H7 (cell line): Measurements from ENCODE around the gene SHMT1. TPM values are rescaled to one million over a fixed set of nuclear protein-coding genes. Genes with fewer than 3 reads are reported as not detected.
A peak's percentile ranks its signal among the peaks of the same experiment; 100 is the strongest.

ENCODE experiments used
- DNase-seq: peaks from one replicate; pipeline ENCODE4 v3.0.0; 2012
- H3K27me3 ChIP-seq: 2 replicates; pipeline ENCODE4 v1.6.0; 2011; ENCODE audit warnings: mild to moderate bottlenecking, low read length; ENCODE audit not compliant: control insufficient read depth, insufficient read depth
- H3K36me3 ChIP-seq: replicated peaks from 2 replicates; pipeline ENCODE4 v1.5.1; 2011; ENCODE audit warnings: low read length; ENCODE audit not compliant: control insufficient read depth, insufficient read depth
- H3K4me3 ChIP-seq: 2 replicates; pipeline ENCODE4 v1.5.1; 2011; ENCODE audit warnings: low read depth, mild to moderate bottlenecking, control low read depth, low read length, moderate library complexity; ENCODE audit not compliant: insufficient read depth
- total RNA-seq: library from RNA; depleted of rRNA; stranded (reverse); fragments of >200 nt; shearing (Covaris generic); gene quantifications from 2 replicates; pipeline ENCODE4 v1.2.3, GENCODE V29; 2014

The SHMT1 gene
- total RNA-seq, 1 experiment from 2014 or later: 85.7 TPM

GRCh38 chr17:18324140-18325050, 39.0 kb downstream of the SHMT1 start:
- Histone ChIP-seq H3K36me3 (peaks cover 16% of the 10 kb centered on the region), H3K4me3 (no peak overlapping the region), H3K27me3 (no peaks in the 10 kb centered on the region)
- DNase-seq: peak; percentile 53

DNA sequence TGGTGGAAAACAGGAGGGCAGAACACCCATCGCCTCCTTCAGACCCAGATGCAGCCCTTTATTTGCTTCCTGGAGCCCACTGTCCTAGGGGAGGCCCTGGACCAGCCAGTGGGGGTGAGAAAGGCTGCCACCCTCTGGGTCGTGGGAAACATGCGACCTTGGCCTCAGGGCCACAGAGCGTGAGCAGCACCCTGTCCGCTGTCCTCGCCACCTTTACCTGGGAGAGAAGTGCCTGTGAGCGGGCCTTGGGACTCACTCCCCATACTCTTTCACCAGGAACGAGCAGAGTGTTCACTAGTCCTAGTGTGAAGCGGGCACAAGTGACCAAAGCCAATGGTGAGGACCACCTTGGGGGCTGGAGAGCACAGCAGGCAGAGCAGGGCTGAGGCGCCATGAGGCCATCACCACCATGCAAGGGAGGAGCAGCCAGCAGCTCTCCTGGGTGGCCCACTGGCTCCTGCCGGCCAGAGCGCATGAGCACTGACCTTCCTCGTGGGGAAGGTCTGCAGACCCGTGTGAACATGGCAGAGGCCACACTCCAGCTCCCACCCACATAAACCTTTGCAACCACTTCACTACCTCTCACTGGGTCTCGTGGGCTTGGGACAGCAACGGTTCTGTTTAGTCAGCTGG, 39.7 kb downstream of the SHMT1 start:
- peak; percentile 35 for DNase-seq
- Histone ChIP-seq H3K27me3 (no peaks in the 10 kb centered on the region), H3K4me3 (no peak overlapping the region), H3K36me3 (peaks cover 14% of the 10 kb centered on the region)

GRCh38 chr17:18323007-18323406, 40.3 kb downstream of the SHMT1 start:
- Histone ChIP-seq H3K4me3 (no peak overlapping the region), H3K36me3 (peaks cover 13% of the 10 kb centered on the region), H3K27me3 (no peaks in the 10 kb centered on the region)
- peak; percentile 42 for DNase-seq

- no peak overlapping the region for H3K4me3 ChIP-seq
- H3K36me3 ChIP-seq: peaks cover 14% of the 10 kb centered on the region
- DNase-seq: no peak
- no peaks in the 10 kb centered on the region for H3K27me3 ChIP-seq
Observed at GRCh38 chr17:18322522-18322921, 40.8 kb downstream of the SHMT1 start.

- no peaks in the 10 kb centered on the region for H3K27me3 ChIP-seq
- H3K4me3 ChIP-seq: no peak overlapping the region
- DNase-seq: peak; percentile 70
- peaks cover 17% of the 10 kb centered on the region for H3K36me3 ChIP-seq
Observed at GRCh38 chr17:18321309-18321708, 42.0 kb downstream of the SHMT1 start.

DNA sequence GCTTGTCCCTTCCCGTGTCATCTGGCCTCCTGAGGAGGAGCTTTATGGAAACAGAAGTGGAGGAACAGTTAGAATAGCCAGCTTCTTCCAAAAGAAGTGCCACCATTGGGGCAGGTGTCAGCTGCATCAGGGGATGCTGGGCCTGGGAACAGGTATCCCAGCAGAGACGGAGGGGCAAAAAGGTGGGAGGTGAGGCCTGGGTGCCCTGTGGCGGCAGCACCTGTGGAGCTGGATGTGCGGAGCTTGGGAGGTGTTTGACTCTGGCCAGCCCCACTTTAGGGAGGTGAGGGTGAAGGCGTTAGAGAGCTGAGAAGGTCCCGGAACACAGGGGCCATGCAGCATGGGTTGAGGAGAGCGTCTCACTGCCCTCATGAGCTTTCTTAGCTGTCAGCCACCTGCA, 43.0 kb downstream of the SHMT1 start:
- no peak overlapping the region for H3K4me3 ChIP-seq
- peaks cover 17% of the 10 kb centered on the region for H3K36me3 ChIP-seq
- H3K27me3 ChIP-seq: no peaks in the 10 kb centered on the region

DNA sequence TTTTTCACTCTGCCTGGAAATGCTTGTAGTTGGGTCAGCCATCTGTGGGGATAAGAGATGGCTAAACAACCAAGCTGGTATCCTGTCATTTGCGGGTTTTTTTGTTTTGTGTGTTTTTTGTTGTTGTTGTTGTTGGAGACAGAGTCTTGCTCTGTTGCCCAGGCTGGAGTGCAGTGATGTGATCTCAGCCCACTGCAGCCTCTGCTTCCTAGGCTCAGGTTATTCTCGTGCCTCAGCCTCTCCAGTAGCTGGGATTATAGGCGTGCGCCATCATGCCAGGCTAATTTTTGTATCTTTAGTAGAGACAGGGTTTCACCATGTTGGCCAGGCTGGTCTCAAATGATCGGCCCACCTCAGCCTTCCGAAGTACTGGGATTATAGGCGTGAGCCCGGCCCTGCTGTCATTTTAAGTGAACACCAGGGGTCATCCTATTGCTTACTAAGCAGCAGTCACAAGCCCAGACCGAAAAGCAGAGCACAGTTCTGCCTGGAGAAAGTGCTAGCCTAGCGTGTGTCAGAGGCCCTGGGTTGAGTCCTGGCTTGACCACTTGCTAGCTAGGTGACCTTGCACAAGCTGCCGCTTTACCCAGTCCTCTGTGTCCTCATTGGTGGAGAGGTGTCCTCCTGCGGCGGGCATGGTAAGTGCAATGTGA, 43.6 kb downstream of the SHMT1 start:
- no peaks in the 10 kb centered on the region for H3K27me3 ChIP-seq
- no peak overlapping the region for H3K4me3 ChIP-seq
- peak; percentile 70 for DNase-seq
- H3K36me3 ChIP-seq: peaks cover 15% of the 10 kb centered on the region

More for the DNA sequence above, 43.0 kb downstream of the SHMT1 start:
- DNase-seq: no peak

DNA sequence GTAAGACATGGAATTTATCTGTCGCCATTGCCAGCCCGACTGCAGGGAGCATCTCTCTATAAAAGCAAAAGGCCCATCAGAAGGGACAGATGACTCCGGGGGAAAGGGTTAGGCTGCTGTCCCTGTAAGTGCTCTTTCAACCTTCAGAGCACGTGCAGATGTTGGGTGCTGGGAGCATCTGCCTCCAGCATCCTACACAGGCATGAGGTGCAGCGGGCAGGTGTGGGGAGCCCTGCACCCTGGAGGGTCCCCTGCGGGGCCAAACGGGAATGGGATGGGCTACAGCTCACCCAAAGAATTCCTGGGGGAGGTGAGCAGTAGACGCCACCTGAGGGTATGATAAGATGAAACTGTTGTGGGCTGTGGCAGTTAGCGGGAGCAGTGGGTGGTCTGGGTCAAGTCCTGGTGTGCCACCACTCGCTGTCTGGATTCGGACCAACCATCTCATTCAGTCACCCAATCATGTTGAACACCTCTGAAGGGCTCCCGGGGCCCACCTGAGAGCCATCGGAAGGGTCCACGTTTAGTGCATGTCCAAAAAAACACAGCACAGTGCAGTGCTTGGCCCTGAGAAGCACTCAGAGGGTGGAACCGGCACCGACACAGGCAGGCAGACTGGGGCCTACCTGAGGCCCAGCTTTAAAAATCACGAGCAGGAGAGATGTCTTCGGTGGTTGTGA, 44.4 kb downstream of the SHMT1 start:
- Histone ChIP-seq H3K27me3 (no peaks in the 10 kb centered on the region), H3K36me3 (peaks cover 12% of the 10 kb centered on the region), H3K4me3 (no peak overlapping the region)
- peak; percentile 25 for DNase-seq

- peaks cover 9% of the 10 kb centered on the region for H3K36me3 ChIP-seq
- H3K27me3 ChIP-seq: no peaks in the 10 kb centered on the region
- no peak overlapping the region; the same call in 1 of the 2 replicates for H3K4me3 ChIP-seq
- DNase-seq: no peak
Observed at GRCh38 chr17:18318117-18318516, 45.2 kb downstream of the SHMT1 start.

DNA sequence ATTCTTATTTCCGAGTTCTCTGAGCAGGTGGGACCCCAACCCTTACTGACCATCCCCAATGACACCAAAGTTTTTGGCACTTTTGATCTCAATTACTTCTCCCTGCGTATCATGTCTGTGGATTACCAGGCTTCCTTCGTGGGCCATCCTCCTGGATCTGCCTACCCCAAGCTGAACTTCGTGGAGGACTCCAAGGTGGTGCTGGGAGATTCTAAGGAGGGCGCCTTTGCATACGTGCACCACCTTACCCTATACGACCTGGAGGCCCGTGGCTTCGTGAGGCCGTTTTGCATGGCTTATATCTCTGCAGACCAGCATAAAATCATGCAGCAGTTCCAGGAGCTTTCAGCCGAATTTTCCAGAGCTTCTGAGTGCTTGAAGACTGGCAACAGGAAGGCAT, 47.4 kb downstream of the SHMT1 start:
- Histone ChIP-seq H3K27me3 (no peaks in the 10 kb centered on the region), H3K36me3 (peaks cover 13% of the 10 kb centered on the region), H3K4me3 (peak overlapping the region; percentile 84)
- no peak for DNase-seq

DNA sequence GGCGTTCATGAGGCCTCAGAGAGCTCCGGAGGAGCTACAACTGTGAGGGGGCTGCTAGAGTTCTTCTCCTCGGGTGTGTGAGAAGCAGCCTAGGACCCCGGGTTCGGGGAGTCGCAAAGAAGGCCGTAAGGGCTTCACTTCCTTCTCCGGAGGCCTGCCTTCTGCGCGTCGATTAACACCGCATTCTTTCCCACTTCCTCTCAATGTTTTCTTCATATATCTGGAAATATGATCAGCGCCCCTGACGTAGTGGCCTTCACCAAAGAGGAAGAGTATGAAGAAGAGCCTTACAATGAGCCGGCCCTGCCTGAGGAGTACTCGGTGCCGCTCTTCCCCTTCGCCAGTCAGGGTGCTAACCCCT, 47.8 kb downstream of the SHMT1 start:
- peak; percentile 36 for DNase-seq
- no peaks in the 10 kb centered on the region for H3K27me3 ChIP-seq
- H3K4me3 ChIP-seq: peak overlapping the region; percentile 84
- H3K36me3 ChIP-seq: peaks cover 13% of the 10 kb centered on the region

DNA sequence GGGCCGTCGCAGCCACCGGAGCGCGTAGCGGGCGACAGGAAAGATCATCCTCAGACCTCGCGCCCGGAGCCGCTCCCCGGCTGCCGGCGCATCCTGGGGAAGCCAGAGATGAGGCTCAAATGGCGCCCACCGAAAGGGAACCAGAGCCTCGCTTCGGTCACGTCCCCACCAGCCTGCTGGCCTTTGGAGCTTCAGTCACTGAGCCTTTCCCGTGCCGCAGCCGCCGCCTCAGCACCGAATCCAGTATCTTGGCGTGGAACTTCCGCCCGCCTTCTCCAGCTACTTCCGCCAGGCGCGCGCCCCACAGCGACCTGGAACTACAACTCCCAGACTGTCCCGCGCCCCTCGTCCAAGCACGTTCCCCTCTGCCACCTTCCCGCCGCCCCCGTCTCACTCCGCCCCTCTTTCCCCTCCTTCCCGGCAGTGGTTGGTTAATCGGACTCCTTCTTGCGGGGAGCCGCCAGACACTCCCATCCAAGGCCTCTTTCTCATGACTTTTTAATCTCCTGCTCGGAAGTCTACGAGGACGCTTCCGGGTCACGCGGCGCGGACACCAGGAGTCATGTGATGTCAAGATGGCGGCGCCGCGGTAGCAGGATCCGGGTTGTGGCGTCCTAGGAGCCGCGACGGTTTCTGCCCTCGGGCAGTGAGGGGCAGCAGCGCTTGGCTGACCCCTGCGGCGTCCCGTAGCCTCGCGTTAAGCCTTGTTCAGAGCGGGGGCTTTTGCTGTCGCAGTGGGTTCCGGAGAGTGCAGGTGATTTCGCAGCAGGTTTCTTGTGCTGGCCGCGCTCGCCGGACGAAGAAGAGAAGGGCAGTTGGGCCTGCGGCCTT, 48.4 kb downstream of the SHMT1 start, which contains the start of the genes SMCR8 and TOP3A:
Gene SMCR8, plus strand, starts transcription at position 563 of the 831 bp plus-strand sequence. CDS start 497 bp downstream, outside the sequence.
Gene TOP3A, minus strand, starts transcription at position 264 of the 831 bp plus-strand sequence. Its CDS starts 216 bp downstream, at position 48.
- peaks cover 12% of the 10 kb centered on the region for H3K36me3 ChIP-seq
- H3K4me3 ChIP-seq: peak within 1 kb of the TSS; percentile 84
- peak; percentile 94 for DNase-seq
- H3K27me3 ChIP-seq: no peaks in the 10 kb centered on the region

GRCh38 chr17:18314059-18314730, 49.2 kb downstream of the SHMT1 start:
- DNase-seq: no peak
- Histone ChIP-seq H3K4me3 (peak overlapping the region; percentile 84), H3K27me3 (no peaks in the 10 kb centered on the region), H3K36me3 (peaks cover 12% of the 10 kb centered on the region)
